ENCODE measurements around the gene CALHM5.

CALHM5 gene

GRCh38 chr6:116475141-116475540 lies 36.3 kb upstream of the CALHM5 start:
- no peaks in the 10 kb centered on the region for H3K79me2 ChIP-seq

GRCh38 chr6:116476002-116476678 lies 35.3 kb upstream of the CALHM5 start:
- Histone ChIP-seq H3K9me3 (ENCODE audit: control insufficient read depth, low read length) (no peaks in the 10 kb centered on the region), H3K36me3 (ENCODE audit: control insufficient read depth, insufficient read depth, low read length) (no peaks in the 10 kb centered on the region), H3K27me3 (ENCODE audit: control insufficient read depth, insufficient read depth, low read length) (no peaks in the 10 kb centered on the region), H3K4me2 (ENCODE audit: low read length) (no peak overlapping the region), H3K27ac (no peak overlapping the region), H3K4me1 (no peaks in the 10 kb centered on the region), H3K79me2 (no peaks in the 10 kb centered on the region), H2AFZ (no peak overlapping the region), H3K4me3 (ENCODE audit: low read depth, low read length) (no peak overlapping the region), H3K9ac (no peak overlapping the region)
- TF ChIP-seq, protein P1, sequence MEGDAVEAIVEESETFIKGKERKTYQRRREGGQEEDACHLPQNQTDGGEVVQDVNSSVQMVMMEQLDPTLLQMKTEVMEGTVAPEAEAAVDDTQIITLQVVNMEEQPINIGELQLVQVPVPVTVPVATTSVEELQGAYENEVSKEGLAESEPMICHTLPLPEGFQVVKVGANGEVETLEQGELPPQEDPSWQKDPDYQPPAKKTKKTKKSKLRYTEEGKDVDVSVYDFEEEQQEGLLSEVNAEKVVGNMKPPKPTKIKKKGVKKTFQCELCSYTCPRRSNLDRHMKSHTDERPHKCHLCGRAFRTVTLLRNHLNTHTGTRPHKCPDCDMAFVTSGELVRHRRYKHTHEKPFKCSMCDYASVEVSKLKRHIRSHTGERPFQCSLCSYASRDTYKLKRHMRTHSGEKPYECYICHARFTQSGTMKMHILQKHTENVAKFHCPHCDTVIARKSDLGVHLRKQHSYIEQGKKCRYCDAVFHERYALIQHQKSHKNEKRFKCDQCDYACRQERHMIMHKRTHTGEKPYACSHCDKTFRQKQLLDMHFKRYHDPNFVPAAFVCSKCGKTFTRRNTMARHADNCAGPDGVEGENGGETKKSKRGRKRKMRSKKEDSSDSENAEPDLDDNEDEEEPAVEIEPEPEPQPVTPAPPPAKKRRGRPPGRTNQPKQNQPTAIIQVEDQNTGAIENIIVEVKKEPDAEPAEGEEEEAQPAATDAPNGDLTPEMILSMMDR (IDR thresholded peaks at IDR 0.05) = no peak

More at GRCh38 chr6:116475141-116475540, 36.3 kb upstream of the CALHM5 start:
- Histone ChIP-seq H3K27ac (no peak overlapping the region), H3K9me3 (ENCODE audit: control insufficient read depth, low read length) (no peaks in the 10 kb centered on the region), H3K4me1 (no peaks in the 10 kb centered on the region), H3K4me3 (ENCODE audit: low read depth, low read length) (no peak overlapping the region), H3K27me3 (ENCODE audit: control insufficient read depth, insufficient read depth, low read length) (no peaks in the 10 kb centered on the region), H2AFZ (no peak overlapping the region), H3K9ac (no peak overlapping the region), H3K36me3 (ENCODE audit: control insufficient read depth, insufficient read depth, low read length) (no peaks in the 10 kb centered on the region), H3K4me2 (ENCODE audit: low read length) (no peak overlapping the region)
- TF ChIP-seq, protein P1 (IDR thresholded peaks at IDR 0.05) = no peak

GRCh38 chr6:116482780-116483179 lies 28.7 kb upstream of the CALHM5 start:
- Histone ChIP-seq H3K9ac (no peak overlapping the region), H3K27ac (no peak overlapping the region), H3K4me2 (ENCODE audit: low read length) (no peak overlapping the region), H3K79me2 (no peaks in the 10 kb centered on the region), H3K4me1 (peaks cover 3% of the 10 kb centered on the region), H2AFZ (peak overlapping the region; percentile 21), H3K9me3 (ENCODE audit: control insufficient read depth, low read length) (no peaks in the 10 kb centered on the region), H3K4me3 (ENCODE audit: low read depth, low read length) (no peak overlapping the region), H3K36me3 (ENCODE audit: control insufficient read depth, insufficient read depth, low read length) (no peaks in the 10 kb centered on the region), H3K27me3 (ENCODE audit: control insufficient read depth, insufficient read depth, low read length) (no peaks in the 10 kb centered on the region)
- TF ChIP-seq, protein P1 (IDR thresholded peaks at IDR 0.05) = no peak

DNA sequence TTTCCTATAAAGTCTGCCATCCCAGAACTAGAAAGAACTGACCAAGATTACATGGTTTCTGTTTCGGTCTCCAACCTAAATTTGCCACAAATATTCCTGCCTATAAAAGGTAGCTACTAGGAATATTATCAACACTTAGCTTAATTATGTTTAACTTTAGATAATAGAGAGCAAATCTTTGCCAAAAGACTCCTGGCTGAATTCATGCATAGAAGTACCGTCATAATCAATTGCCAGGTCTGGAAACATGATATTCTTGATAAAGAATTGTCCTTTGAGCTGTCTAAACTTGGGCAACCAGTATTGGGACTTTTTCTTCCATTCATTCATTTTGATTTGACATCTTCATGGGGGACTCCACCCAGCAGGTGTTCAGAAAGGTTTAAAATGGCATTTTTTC lies 27.8 kb upstream of the CALHM5 start:
- no peak overlapping the region for H3K4me3 ChIP-seq (ENCODE audit: low read depth, low read length)
- no peaks in the 10 kb centered on the region for H3K9me3 ChIP-seq (ENCODE audit: control insufficient read depth, low read length)
- no peak overlapping the region for H3K27ac ChIP-seq
- peaks cover 3% of the 10 kb centered on the region for H3K4me1 ChIP-seq
- H3K9ac ChIP-seq = no peak overlapping the region
- H3K27me3 ChIP-seq (ENCODE audit: control insufficient read depth, insufficient read depth, low read length) = no peaks in the 10 kb centered on the region
- H3K4me2 ChIP-seq (ENCODE audit: low read length) = peak overlapping the region; percentile 39
- H3K36me3 ChIP-seq (ENCODE audit: control insufficient read depth, insufficient read depth, low read length) = no peaks in the 10 kb centered on the region
- H3K79me2 ChIP-seq = no peaks in the 10 kb centered on the region
- TF ChIP-seq, protein P1 (IDR thresholded peaks at IDR 0.05) = no peak
- H2AFZ ChIP-seq = no peak overlapping the region
